ENCODE results near the gene DGKB. TPM values are rescaled to one million over a fixed set of nuclear protein-coding genes. Genes with fewer than 3 reads are reported as not detected.

Gene DGKB
- total RNA-seq, 1 donor from 2014 or later: not detected

DNA sequence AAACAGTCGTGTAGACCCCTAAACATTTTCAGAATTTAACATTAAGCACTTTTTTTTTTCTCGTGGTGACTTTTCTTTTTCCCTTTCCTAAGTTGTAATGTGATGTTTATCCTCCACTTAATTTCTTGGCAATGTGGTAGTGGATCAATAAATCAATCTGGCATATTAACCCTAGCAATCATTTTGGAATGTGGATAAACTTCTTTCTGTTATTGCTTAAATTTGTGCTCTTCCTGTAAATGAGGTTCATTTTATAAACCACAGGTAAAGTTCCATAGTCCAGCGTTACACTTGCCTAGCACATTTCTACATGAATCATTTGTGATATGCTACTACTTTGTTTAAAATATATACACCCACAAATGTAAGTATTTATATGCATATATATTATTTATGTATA, 665.7 kb downstream of the DGKB start:
- Histone ChIP-seq H3K27ac (no peak overlapping the region), H3K27me3 (no peaks in the 10 kb centered on the region), H3K36me3 (no peaks in the 10 kb centered on the region), H3K4me3 (no peak overlapping the region), H3K4me1 (no peaks in the 10 kb centered on the region), H3K9me3 (no peaks in the 10 kb centered on the region)
- TF ChIP-seq, protein P1, sequence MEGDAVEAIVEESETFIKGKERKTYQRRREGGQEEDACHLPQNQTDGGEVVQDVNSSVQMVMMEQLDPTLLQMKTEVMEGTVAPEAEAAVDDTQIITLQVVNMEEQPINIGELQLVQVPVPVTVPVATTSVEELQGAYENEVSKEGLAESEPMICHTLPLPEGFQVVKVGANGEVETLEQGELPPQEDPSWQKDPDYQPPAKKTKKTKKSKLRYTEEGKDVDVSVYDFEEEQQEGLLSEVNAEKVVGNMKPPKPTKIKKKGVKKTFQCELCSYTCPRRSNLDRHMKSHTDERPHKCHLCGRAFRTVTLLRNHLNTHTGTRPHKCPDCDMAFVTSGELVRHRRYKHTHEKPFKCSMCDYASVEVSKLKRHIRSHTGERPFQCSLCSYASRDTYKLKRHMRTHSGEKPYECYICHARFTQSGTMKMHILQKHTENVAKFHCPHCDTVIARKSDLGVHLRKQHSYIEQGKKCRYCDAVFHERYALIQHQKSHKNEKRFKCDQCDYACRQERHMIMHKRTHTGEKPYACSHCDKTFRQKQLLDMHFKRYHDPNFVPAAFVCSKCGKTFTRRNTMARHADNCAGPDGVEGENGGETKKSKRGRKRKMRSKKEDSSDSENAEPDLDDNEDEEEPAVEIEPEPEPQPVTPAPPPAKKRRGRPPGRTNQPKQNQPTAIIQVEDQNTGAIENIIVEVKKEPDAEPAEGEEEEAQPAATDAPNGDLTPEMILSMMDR (IDR thresholded peaks at IDR 0.05): no peak
- DNase-seq (ENCODE audit: low spot score in 2 of 2): no peak
- intact Hi-C loops (cut with DNase I): no loop called here

DNA sequence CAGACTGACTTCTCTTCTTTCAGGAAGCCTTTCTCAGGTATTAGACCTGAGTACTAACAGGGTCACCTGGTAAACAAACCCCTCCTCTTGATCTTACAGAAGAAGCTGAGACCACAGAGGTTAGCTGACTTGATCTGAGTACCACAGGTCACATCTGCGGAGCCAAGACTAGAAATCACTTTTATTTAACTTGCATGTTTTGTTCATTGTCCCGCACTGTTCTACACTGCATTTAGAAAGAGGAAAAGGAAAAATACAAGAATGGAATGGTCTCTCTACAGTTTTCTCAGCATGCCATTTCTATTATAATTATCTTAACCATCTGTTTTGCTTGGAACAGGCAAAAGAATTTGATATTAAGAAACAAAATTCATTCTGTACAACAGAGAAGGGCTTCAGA, 667.5 kb downstream of the DGKB start:
- intact Hi-C loops (cut with DNase I): no loop called here
- H3K27ac ChIP-seq: no peak overlapping the region
- DNase-seq (ENCODE audit: low spot score in 2 of 2): no peak
- H3K4me1 ChIP-seq: no peaks in the 10 kb centered on the region
- no peak overlapping the region for H3K4me3 ChIP-seq
- H3K9me3 ChIP-seq: no peaks in the 10 kb centered on the region
- no peaks in the 10 kb centered on the region for H3K36me3 ChIP-seq
- no peaks in the 10 kb centered on the region for H3K27me3 ChIP-seq
- TF ChIP-seq, protein P1 (IDR thresholded peaks at IDR 0.05): no peak

DNA sequence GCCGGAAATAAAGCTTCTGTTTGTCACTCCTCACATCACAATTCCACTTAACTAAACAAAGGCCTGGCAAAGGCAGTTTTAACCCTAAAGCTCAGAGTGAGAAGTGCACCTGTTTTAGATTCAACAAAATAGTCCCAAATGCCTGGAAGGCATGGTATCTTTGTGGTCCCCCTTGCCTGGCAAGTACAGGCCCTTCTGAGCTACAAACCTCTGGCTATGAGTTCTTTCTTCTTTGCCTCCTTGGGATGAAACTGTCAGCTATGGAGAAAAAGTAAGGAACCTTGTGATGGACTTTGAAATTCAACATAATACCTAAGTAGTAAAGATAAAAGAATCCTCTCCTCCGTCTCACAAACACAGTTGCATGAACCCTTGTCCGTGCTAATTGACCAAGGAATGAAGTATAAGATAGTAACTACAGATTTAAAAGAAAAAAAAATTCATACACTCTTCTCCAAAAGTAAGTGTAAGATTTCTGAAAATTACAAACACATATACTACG, 668.6 kb downstream of the DGKB start:
- H3K4me3 ChIP-seq: no peak overlapping the region
- no peaks in the 10 kb centered on the region for H3K36me3 ChIP-seq
- no peak for DNase-seq (ENCODE audit: low spot score in 2 of 2)
- TF ChIP-seq, protein P1 (IDR thresholded peaks at IDR 0.05): no peak
- H3K4me1 ChIP-seq: no peaks in the 10 kb centered on the region
- intact Hi-C loops (cut with DNase I): no loop called here
- no peaks in the 10 kb centered on the region for H3K27me3 ChIP-seq
- H3K27ac ChIP-seq: no peak overlapping the region
- H3K9me3 ChIP-seq: no peaks in the 10 kb centered on the region

DNA sequence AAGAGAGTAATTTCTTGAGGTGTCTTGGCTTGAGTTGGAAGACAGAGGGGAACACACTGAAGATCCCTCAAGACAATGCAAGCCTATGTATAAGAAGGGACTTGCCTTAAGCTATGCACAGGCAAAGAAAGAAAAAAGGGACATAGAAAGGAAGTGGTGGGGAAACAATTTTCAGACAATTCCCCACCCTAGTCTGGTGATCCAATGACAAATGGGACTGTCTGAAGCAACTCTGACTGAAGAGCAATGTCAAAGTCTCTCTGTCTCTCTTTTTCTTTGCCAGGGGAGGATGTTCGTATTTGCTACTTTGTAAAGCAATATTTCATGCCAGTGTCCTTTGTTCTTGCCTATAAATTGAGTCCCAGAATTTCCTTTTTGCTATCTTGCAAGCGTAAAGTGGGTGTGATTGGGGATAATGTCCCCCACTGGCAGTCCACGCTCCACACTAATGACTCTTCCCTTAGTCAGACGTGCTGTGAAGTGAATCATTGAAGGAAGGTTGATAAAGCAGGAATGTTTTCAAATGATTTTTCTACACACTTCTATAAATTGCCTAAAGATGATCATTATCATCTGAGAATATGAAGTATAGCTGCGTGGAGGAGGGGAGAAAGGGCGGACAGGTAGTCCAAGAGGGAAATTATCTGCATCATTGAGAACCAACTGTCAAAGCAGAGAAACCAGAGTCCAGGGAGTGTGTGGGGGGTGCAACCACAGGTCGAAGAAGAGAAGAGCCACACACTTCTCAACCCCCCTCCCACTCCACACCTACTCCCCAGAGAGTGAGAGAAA, 669.3 kb downstream of the DGKB start:
- Histone ChIP-seq H3K4me1 (no peaks in the 10 kb centered on the region), H3K4me3 (no peak overlapping the region), H3K27ac (no peak overlapping the region), H3K36me3 (no peaks in the 10 kb centered on the region), H3K9me3 (no peaks in the 10 kb centered on the region), H3K27me3 (no peaks in the 10 kb centered on the region)
- intact Hi-C loops (cut with DNase I): no loop called here
- TF ChIP-seq, protein P1 (IDR thresholded peaks at IDR 0.05): no peak
- DNase-seq (ENCODE audit: low spot score in 2 of 2): no peak

DNA sequence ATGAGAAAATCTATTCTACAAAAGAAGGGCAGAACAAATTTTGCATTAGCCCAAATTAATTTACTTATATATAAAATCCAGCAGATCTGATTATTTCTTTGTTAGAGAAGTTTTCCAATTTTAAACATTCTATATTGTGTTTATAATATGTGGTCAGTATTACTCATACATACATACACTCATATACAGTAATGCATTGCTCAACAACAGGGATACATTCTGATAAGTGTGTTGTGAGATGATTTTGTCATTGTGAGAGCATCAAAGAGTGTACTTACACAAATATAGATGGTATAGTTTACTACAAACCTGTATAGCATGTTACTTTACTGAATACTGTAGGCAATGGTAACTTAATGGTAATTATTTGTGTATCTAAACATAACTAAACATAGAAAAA, 673.5 kb downstream of the DGKB start:
- TF ChIP-seq, protein P1 (IDR thresholded peaks at IDR 0.05): no peak
- H3K27me3 ChIP-seq: no peaks in the 10 kb centered on the region
- no peak overlapping the region for H3K27ac ChIP-seq
- no peak for DNase-seq (ENCODE audit: low spot score in 2 of 2)
- H3K36me3 ChIP-seq: no peaks in the 10 kb centered on the region
- intact Hi-C loops (cut with DNase I): no loop called here
- H3K4me3 ChIP-seq: no peak overlapping the region
- no peaks in the 10 kb centered on the region for H3K4me1 ChIP-seq
- H3K9me3 ChIP-seq: no peaks in the 10 kb centered on the region

Data from ascending aorta (tissue), 2 donors.